Sigmoid colon (tissue), 7 donors: ENCODE data around the gene TBXAS1. TPM values are rescaled to one million over a fixed set of nuclear protein-coding genes. Genes with fewer than 3 reads are reported as not detected.

Source experiments
- DNase-seq: peaks from one replicate; pipeline ENCODE4 v3.0.0-alpha.2; 2019
- H3K27ac ChIP-seq, 4 donors: fragments of 200-600 bp; sonication (generic); one replicate each; pipeline ENCODE4 v1.5.1; 2016 to 2019; ENCODE audit warnings: mild to moderate bottlenecking in 1 of 4
- H3K27me3 ChIP-seq, 3 donors: fragments of 200-600 bp; sonication (generic); one replicate each; pipeline ENCODE4 v1.5.1; 2019; ENCODE audit warnings: mild to moderate bottlenecking in 1 of 3
- H3K36me3 ChIP-seq, 4 donors: fragments of 200-600 bp; sonication (generic); one replicate each; pipeline ENCODE4 v1.5.1; 2016 to 2019
- H3K4me1 ChIP-seq, 4 donors: fragments of 200-600 bp; sonication (generic); one replicate each; pipeline ENCODE4 v1.5.1; 2017 to 2019
- H3K4me3 ChIP-seq, 4 donors: fragments of 200-600 bp; sonication (generic); one replicate each; pipeline ENCODE4 v1.5.1; 2017 to 2019; ENCODE audit warnings: mild to moderate bottlenecking in 2 of 4, moderate library complexity in 1 of 4
- H3K9me3 ChIP-seq, 4 donors: fragments of 200-600 bp in 3 of 4; sonication (generic) in 3 of 4; one replicate each; pipeline versions ENCODE4 v1.5.1 to v1.6.1; 2013 to 2019
- CTCF ChIP-seq, 4 experiments: fragments of 450-650 bp in 3 of 4; fragments of 200-600 bp in 1 of 4; IDR thresholded peaks; one replicate each; pipeline ENCODE4 v1.5.1; 2016 to 2019; ENCODE audit warnings: antibody characterized with exemption in 4 of 4, mild to moderate bottlenecking in 3 of 4, moderate library complexity in 2 of 4
- EP300 ChIP-seq, 4 donors: sonication (generic); formaldehyde crosslinking; IDR thresholded peaks; one replicate each; pipeline ENCODE4 v1.6.1; 2017; ENCODE audit warnings: antibody characterized with exemption in 4 of 4
- POLR2A ChIP-seq, 2 donors: fragments of 450-650 bp; IDR thresholded peaks; one replicate each; pipeline ENCODE4 v1.6.1; 2016; ENCODE audit warnings: antibody characterized with exemption in 2 of 2, mild to moderate bottlenecking in 2 of 2, moderate library complexity in 2 of 2
- POLR2AphosphoS5 ChIP-seq, 4 donors: sonication (generic); formaldehyde crosslinking; IDR thresholded peaks; one replicate each; pipeline ENCODE4 v1.6.1; 2017; ENCODE audit warnings: antibody characterized with exemption in 4 of 4
- WGBS, 2 donors: extraction: QIAGEN DNeasy Blood & Tissue Kit; methylation state at CpG; one replicate each; pipeline ENCODE4 v1.1.7; 2013; 5-methylcytosine and 5-hydroxymethylcytosine counted together
- intact Hi-C: fragments of 100-400 bp; cut with DNase I; formaldehyde crosslinking; loops from one replicate; pipeline ENCODE4 v1.15.1; 2023
- polyA plus RNA-seq, 3 donors: library from polyadenylated mRNA; stranded (reverse); fragments of 200-250 nt; gene quantifications; one replicate each; pipeline ENCODE4 v1.2.3, GENCODE V29; 2013
- total RNA-seq, 4 donors: library from RNA; depleted of rRNA; stranded (reverse); fragments of >200 nt; gene quantifications; one replicate each; pipeline ENCODE4 v1.1.0, GENCODE V29; 2016
- donor health status: healthy with polysubstance abuse.
- donor health status: Bipolar disorder and iron deficiency.
- donor health status: healthy.

The TBXAS1 gene
- total and polyA plus RNA-seq, 7 donors = 6.0 to 28.2 (median 19.3) TPM

GRCh38 chr7:139822855-139823254 lies 6.2 kb upstream of the TBXAS1 start:
- Histone ChIP-seq H3K27me3 (peaks cover 0 to 7% (median 0%) of the 10 kb centered on the region in 3 donors), H3K4me1 (no peaks in the 10 kb centered on the region), H3K9me3 (no peaks in the 10 kb centered on the region), H3K4me3 (no peak overlapping the region), H3K36me3 (no peaks in the 10 kb centered on the region), H3K27ac (no peak overlapping the region)
- DNase-seq = no peak
- intact Hi-C loops = no loop called here
- TF ChIP-seq POLR2A (IDR thresholded peaks at IDR 0.05) = no peak
- TF ChIP-seq EP300 (IDR thresholded peaks at IDR 0.05) = no peak
- TF ChIP-seq CTCF (IDR thresholded peaks at IDR 0.05) = no peak
- no peak for TF ChIP-seq POLR2AphosphoS5 (IDR thresholded peaks at IDR 0.05)
- WGBS, 2 donors = 95% methylated on average over 9 of the region's 9 CpGs

GRCh38 chr7:139823959-139824521 lies 5.0 kb upstream of the TBXAS1 start:
- no peak for DNase-seq
- no peaks in the 10 kb centered on the region for H3K4me1 ChIP-seq
- intact Hi-C loops = no loop called here

GRCh38 chr7:139825666-139826290 lies 3.3 kb upstream of the TBXAS1 start:
- H3K4me1 ChIP-seq = no peaks in the 10 kb centered on the region
- peaks cover 0 to 7% (median 0%) of the 10 kb centered on the region in 3 donors for H3K27me3 ChIP-seq
- WGBS, 2 donors = 81% methylated on average over 9 of the region's 9 CpGs
- no peak overlapping the region for H3K4me3 ChIP-seq
- no peaks in the 10 kb centered on the region for H3K36me3 ChIP-seq
- TF ChIP-seq CTCF (IDR thresholded peaks at IDR 0.05) (no peak), EP300 (IDR thresholded peaks at IDR 0.05) (no peak), POLR2AphosphoS5 (IDR thresholded peaks at IDR 0.05) (no peak), POLR2A (IDR thresholded peaks at IDR 0.05) (no peak)
- no peak for DNase-seq
- H3K27ac ChIP-seq = no peak overlapping the region
- intact Hi-C loops = no loop called here
- no peaks in the 10 kb centered on the region for H3K9me3 ChIP-seq

More at GRCh38 chr7:139823959-139824521, 5.0 kb upstream of the TBXAS1 start:
- Histone ChIP-seq H3K9me3 (no peaks in the 10 kb centered on the region), H3K4me3 (no peak overlapping the region), H3K27ac (peak overlapping the region in 2 of 4 donors; percentile 17 to 31), H3K36me3 (no peaks in the 10 kb centered on the region), H3K27me3 (peaks cover 0 to 7% (median 0%) of the 10 kb centered on the region in 3 donors)
- TF ChIP-seq CTCF (IDR thresholded peaks at IDR 0.05) = no peak
- TF ChIP-seq POLR2AphosphoS5 (IDR thresholded peaks at IDR 0.05) = peak in 1 of 4 donors; percentile 15
- WGBS, 2 donors = 74 to 77% methylated on average over 8 of the region's 8 CpGs

- H3K27me3 ChIP-seq = peaks cover 0 to under 1% (median 0%) of the 10 kb centered on the region in 3 donors
- no peak overlapping the region for H3K27ac ChIP-seq
- no peak overlapping the region for H3K4me3 ChIP-seq
- no peaks in the 10 kb centered on the region for H3K36me3 ChIP-seq
- no peaks in the 10 kb centered on the region for H3K9me3 ChIP-seq
- no peak for DNase-seq
- intact Hi-C loops = no loop called here
- TF ChIP-seq POLR2AphosphoS5 (IDR thresholded peaks at IDR 0.05) (no peak), POLR2A (IDR thresholded peaks at IDR 0.05) (no peak), CTCF (IDR thresholded peaks at IDR 0.05) (no peak), EP300 (IDR thresholded peaks at IDR 0.05) (no peak)
- H3K4me1 ChIP-seq = no peaks in the 10 kb centered on the region
Observed at GRCh38 chr7:139827042-139827441, 2.0 kb upstream of the TBXAS1 start.
